ENCODE data around the gene CES3. TPM values are rescaled to one million over a fixed set of nuclear protein-coding genes. Genes with fewer than 3 reads are reported as not detected.

Gene CES3
- total and polyA plus RNA-seq, 2 donors (not counting 3 experiments of a cell fraction or from before 2014, with no cell fraction given) = 0.10 TPM; not detected in 1

DNA sequence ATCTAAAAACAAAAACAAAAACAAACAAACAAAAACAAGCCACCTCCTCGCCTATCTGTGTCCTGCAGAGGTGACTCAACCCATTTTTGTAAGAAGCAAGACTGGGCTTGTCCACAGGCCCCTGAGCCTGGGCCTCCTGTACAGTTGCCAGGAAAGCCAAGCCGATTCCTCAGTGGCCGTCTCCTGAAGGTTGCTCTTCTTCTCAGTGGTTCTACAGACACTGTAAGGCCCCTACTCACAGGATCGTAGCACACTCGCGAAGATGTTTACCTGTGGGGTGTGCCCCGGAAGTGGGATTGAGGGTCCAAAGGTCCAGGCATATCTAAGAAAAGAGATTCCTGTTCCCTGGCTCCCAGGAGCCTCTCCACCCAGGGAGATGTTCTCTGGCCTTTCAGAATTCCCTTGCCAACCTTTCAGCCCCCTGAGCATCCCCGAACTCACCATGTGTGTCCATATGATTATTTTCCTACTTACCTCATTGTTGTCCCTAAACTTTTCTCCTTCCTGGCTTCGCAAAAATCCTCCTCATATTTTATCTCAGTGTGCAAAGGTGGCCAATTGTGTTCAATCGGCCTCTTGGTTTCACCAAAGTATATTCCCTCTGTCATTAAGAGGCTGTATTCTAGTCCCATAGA is 7.5 kb upstream of the CES3 start:
- CTCF ChIA-PET = interaction anchor here (0.5 to 3.8 kb wide), 54 partner anchors 7 to 562 kb away, joined by 3 to 55 read pairs (median 4); partner anchors contain the start of genes B3GNT9, CES3, FBXL8 and MATCAP1
- intact Hi-C loops (cut with micrococcal nuclease) = loop anchor here (1.0 to 10.0 kb wide), 2 partner anchors 232 to 441 kb away; partner anchors contain the start of gene TPPP3
- H3K27ac ChIP-seq (ENCODE audit: insufficient read depth, low read depth, low read length) = no peak overlapping the region
- H3K9ac ChIP-seq (replicated peaks; ENCODE audit: extremely low read depth, insufficient read depth, low read length) = no peak overlapping the region
- TF ChIP-seq GATA2 (IDR thresholded peaks at IDR 0.05; ENCODE audit: insufficient read depth, insufficient read length, low read depth, low read length) (no peak), POLR2AphosphoS5 (IDR thresholded peaks at IDR 0.05; ENCODE audit: insufficient read depth, low read depth, low read length) (no peak), POLR2A (IDR thresholded peaks at IDR 0.05; ENCODE audit: low read depth, low read length) (no peak), EZH2 (IDR thresholded peaks at IDR 0.05; ENCODE audit: borderline replicate concordance, low read depth, low read length, severe bottlenecking) (no peak), JUN (IDR thresholded peaks at IDR 0.05; ENCODE audit: borderline replicate concordance, insufficient read depth, insufficient read length, low read depth) (no peak), MYC (IDR thresholded peaks at IDR 0.05; ENCODE audit: low read depth, low read length) (no peak), FOS (IDR thresholded peaks at IDR 0.05; ENCODE audit: borderline replicate concordance, insufficient read depth, low read length) (no peak)
- TF ChIP-seq, protein P1, sequence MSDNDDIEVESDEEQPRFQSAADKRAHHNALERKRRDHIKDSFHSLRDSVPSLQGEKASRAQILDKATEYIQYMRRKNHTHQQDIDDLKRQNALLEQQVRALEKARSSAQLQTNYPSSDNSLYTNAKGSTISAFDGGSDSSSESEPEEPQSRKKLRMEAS (IDR thresholded peaks at IDR 0.05; ENCODE audit: insufficient read depth, insufficient read length) = no peak
- TF ChIP-seq, protein P2, sequence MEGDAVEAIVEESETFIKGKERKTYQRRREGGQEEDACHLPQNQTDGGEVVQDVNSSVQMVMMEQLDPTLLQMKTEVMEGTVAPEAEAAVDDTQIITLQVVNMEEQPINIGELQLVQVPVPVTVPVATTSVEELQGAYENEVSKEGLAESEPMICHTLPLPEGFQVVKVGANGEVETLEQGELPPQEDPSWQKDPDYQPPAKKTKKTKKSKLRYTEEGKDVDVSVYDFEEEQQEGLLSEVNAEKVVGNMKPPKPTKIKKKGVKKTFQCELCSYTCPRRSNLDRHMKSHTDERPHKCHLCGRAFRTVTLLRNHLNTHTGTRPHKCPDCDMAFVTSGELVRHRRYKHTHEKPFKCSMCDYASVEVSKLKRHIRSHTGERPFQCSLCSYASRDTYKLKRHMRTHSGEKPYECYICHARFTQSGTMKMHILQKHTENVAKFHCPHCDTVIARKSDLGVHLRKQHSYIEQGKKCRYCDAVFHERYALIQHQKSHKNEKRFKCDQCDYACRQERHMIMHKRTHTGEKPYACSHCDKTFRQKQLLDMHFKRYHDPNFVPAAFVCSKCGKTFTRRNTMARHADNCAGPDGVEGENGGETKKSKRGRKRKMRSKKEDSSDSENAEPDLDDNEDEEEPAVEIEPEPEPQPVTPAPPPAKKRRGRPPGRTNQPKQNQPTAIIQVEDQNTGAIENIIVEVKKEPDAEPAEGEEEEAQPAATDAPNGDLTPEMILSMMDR (IDR thresholded peaks at IDR 0.05; ENCODE audit: extremely low read depth in 1 of 2, insufficient read depth in 1 of 2, low read depth in 1 of 2, low read length in 2 of 2) = no peak
- no peak overlapping the region for H3K4me3 ChIP-seq (replicated peaks in 1 of 3; ENCODE audit: insufficient read depth in 1 of 3, low read depth in 1 of 3, low read length in 3 of 3)
- H3K4me2 ChIP-seq (ENCODE audit: insufficient read depth, low read length) = no peak overlapping the region
- no peak overlapping the region for H2AFZ ChIP-seq (ENCODE audit: low read depth, low read length)
- no peaks in the 10 kb centered on the region for H3K36me3 ChIP-seq (ENCODE audit: control insufficient read depth in 2 of 2, extremely low read depth in 1 of 2, insufficient read depth in 2 of 2, low read length in 2 of 2)
- POLR2A ChIA-PET = no interaction called here
- peaks cover 3 to 11% of the 10 kb centered on the region in 2 experiments for H3K27me3 ChIP-seq (ENCODE audit: control insufficient read depth in 2 of 2, insufficient read depth in 2 of 2, low read length in 2 of 2)
- dilution Hi-C loops (cut with MboI; ENCODE audit: extremely low pct_ligation_motif_present, low sequenced_read_pairs) = no loop called here
- H3K4me1 ChIP-seq (ENCODE audit: control insufficient read depth, extremely low read depth, insufficient read depth, low read length) = no peaks in the 10 kb centered on the region
- FAIRE-seq = no peak
- no peaks in the 10 kb centered on the region for H4K20me1 ChIP-seq (replicated peaks; ENCODE audit: control insufficient read depth, extremely low read depth, insufficient read depth, low read length)
- no peaks in the 10 kb centered on the region for H3K79me2 ChIP-seq (ENCODE audit: control insufficient read depth, insufficient read depth, low read length)
- no TSS peak for BruUV-seq (replicated peaks)
- H3K9me1 ChIP-seq (replicated peaks; ENCODE audit: control insufficient read depth, extremely low read depth, insufficient read depth, low read length) = no peaks in the 10 kb centered on the region
- DNase-seq (ENCODE audit: low read depth, low spot score) = no peak
- H3K9me3 ChIP-seq (replicated peaks; ENCODE audit: control insufficient read depth, insufficient read depth, low read length) = no peaks in the 10 kb centered on the region

Data from endothelial cell of umbilical vein (primary cell).